ENCODE measurements around the gene PTPRM. TPM values are rescaled to one million over a fixed set of nuclear protein-coding genes. Genes with fewer than 3 reads are reported as not detected.

PTPRM gene
- total and polyA plus RNA-seq, 3 donors from 2014 or later = 76.4 to 101 (median 94.6) TPM

DNA sequence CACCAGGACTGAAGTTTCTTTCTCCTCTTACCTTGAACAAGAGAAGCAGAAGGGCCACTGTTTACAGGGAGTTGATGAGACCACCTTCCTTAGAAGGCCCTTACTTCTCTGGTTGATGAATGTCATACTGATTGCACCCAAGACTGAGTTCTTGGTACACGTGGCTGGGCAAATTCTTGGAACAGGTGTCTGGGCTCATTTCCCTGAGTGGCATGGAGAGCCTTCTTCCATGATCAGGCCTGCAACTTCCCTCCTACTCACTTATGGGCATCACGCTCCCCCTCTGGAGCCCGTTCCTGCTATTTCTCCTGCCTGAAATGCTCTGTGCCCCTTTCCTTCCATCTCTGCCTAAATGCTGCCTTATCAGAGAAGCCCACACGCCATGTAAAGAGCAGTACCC lies 110.3 kb downstream of the PTPRM start:
- Histone ChIP-seq H3K4me1 (no peaks in the 10 kb centered on the region), H3K4me3 (no peak overlapping the region), H3K27me3 (no peaks in the 10 kb centered on the region), H3K27ac (no peak overlapping the region), H3K36me3 (ENCODE audit: low read depth, missing control alignments) (no peaks in the 10 kb centered on the region), H3K9me3 (no peaks in the 10 kb centered on the region)
- 91 to 98% methylated on average over 4 of the region's 4 CpGs for WGBS, 2 donors
- intact Hi-C loops (cut with DNase I; ENCODE audit: low total_unique reads) = no loop called here
- TF ChIP-seq POLR2A (IDR thresholded peaks at IDR 0.05) = no peak
- TF ChIP-seq, protein P1, sequence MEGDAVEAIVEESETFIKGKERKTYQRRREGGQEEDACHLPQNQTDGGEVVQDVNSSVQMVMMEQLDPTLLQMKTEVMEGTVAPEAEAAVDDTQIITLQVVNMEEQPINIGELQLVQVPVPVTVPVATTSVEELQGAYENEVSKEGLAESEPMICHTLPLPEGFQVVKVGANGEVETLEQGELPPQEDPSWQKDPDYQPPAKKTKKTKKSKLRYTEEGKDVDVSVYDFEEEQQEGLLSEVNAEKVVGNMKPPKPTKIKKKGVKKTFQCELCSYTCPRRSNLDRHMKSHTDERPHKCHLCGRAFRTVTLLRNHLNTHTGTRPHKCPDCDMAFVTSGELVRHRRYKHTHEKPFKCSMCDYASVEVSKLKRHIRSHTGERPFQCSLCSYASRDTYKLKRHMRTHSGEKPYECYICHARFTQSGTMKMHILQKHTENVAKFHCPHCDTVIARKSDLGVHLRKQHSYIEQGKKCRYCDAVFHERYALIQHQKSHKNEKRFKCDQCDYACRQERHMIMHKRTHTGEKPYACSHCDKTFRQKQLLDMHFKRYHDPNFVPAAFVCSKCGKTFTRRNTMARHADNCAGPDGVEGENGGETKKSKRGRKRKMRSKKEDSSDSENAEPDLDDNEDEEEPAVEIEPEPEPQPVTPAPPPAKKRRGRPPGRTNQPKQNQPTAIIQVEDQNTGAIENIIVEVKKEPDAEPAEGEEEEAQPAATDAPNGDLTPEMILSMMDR (IDR thresholded peaks at IDR 0.05) = no peak
- no peak for DNase-seq

DNA sequence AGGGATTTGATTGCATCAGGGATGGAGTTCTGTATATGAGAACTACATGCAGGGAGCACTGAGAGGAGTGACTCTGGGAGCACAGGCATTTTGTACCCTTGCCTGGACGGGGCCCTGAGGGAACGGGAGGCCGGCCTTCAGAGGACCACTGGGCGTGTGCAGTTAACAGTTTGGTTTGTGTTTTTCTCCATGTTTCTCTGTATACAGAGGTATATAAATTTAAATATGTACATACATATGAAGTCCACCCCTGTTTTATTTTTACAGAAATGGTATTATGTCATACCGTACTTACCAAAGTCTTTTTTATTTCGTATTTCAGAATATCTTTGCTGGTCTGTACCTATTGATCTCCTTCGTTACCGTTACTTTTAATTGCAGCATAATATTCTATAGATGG lies 111.3 kb downstream of the PTPRM start:
- no peaks in the 10 kb centered on the region for H3K4me1 ChIP-seq
- H3K27me3 ChIP-seq = no peaks in the 10 kb centered on the region
- no peak for DNase-seq
- H3K27ac ChIP-seq = no peak overlapping the region
- WGBS, 2 donors = 90 to 95% methylated on average over 8 of the region's 8 CpGs
- intact Hi-C loops (cut with DNase I; ENCODE audit: low total_unique reads) = no loop called here
- no peaks in the 10 kb centered on the region for H3K9me3 ChIP-seq
- H3K4me3 ChIP-seq = no peak overlapping the region
- H3K36me3 ChIP-seq (ENCODE audit: low read depth, missing control alignments) = no peaks in the 10 kb centered on the region
- no peak for TF ChIP-seq POLR2A (IDR thresholded peaks at IDR 0.05)
- TF ChIP-seq, protein P1 (IDR thresholded peaks at IDR 0.05) = no peak

DNA sequence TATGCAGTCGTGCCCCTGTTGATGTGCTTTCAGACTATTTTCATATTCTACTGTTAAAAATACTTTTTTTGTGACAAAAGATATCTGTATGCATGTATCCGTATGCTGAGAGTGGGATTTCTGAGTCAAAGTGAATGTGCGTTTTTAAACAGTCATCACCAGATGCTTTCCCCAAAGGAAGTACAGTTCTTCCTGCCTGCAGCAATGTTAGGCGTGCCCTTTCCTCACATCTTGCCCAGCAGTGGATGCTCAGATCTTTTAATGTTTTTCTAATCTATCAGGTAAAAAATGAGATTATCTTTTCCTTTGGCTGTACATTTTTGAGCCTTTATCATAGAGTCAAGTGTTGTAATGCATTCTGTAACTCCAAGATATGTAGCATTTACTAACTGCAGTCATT lies 111.7 kb downstream of the PTPRM start:
- no peaks in the 10 kb centered on the region for H3K9me3 ChIP-seq
- TF ChIP-seq, protein P1 (IDR thresholded peaks at IDR 0.05) = no peak
- no peak for TF ChIP-seq POLR2A (IDR thresholded peaks at IDR 0.05)
- no peak for DNase-seq
- H3K4me1 ChIP-seq = no peaks in the 10 kb centered on the region
- H3K4me3 ChIP-seq = no peak overlapping the region
- H3K27ac ChIP-seq = no peak overlapping the region
- intact Hi-C loops (cut with DNase I; ENCODE audit: low total_unique reads) = no loop called here
- H3K27me3 ChIP-seq = no peaks in the 10 kb centered on the region
- 81 to 86% methylated on average over 4 of the region's 4 CpGs for WGBS, 2 donors
- no peaks in the 10 kb centered on the region for H3K36me3 ChIP-seq (ENCODE audit: low read depth, missing control alignments)

DNA sequence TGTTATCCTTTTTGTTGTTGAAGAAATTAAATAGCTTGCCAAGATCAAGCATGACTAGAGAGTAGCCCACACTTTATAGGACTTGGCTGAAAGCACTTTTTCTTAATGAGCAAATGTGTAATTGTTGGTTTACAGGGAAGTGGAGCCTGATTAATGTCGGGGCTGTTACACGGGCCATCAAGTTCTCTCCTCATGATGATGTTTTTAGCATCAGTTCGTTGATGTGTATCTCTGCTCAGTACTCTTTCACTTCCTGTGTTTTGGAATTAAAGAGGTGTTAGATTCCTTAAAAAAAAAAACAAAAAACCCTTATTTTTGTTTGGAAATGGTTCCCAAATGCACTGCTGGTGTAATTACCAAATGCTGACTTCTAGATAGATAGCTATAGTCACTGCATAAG lies 114.2 kb downstream of the PTPRM start:
- no peaks in the 10 kb centered on the region for H3K4me1 ChIP-seq
- WGBS, 2 donors = 61 to 64% methylated on average over 3 of the region's 3 CpGs
- no peak overlapping the region for H3K4me3 ChIP-seq
- DNase-seq = no peak
- intact Hi-C loops (cut with DNase I; ENCODE audit: low total_unique reads) = no loop called here
- TF ChIP-seq POLR2A (IDR thresholded peaks at IDR 0.05) = no peak
- TF ChIP-seq, protein P1 (IDR thresholded peaks at IDR 0.05) = no peak
- H3K36me3 ChIP-seq (ENCODE audit: low read depth, missing control alignments) = no peaks in the 10 kb centered on the region
- H3K9me3 ChIP-seq = no peaks in the 10 kb centered on the region
- no peaks in the 10 kb centered on the region for H3K27me3 ChIP-seq
- no peak overlapping the region for H3K27ac ChIP-seq

DNA sequence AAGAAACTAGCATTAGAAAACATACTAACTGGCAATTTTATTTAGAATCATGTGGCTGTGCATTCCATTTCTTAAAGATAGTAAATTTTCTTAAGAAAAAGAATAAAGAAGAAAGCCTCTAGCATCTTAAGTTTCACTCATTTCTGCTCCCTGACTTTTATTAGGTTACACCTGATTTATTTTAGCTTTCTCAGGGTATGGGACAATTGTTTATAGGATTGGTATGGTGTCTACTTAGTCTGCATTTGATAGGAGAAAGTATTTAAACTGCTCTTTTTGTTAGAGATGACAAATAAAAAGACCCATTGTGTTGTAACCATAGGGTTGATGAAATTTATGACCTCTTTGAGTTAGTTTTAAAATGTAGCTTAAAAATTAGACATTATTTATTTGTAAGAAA lies 115.2 kb downstream of the PTPRM start:
- H3K4me1 ChIP-seq = no peaks in the 10 kb centered on the region
- no peaks in the 10 kb centered on the region for H3K9me3 ChIP-seq
- no peak overlapping the region for H3K27ac ChIP-seq
- no peak overlapping the region for H3K4me3 ChIP-seq
- TF ChIP-seq, protein P1 (IDR thresholded peaks at IDR 0.05) = no peak
- no peak for TF ChIP-seq POLR2A (IDR thresholded peaks at IDR 0.05)
- no peak for DNase-seq
- no peaks in the 10 kb centered on the region for H3K36me3 ChIP-seq (ENCODE audit: low read depth, missing control alignments)
- no peaks in the 10 kb centered on the region for H3K27me3 ChIP-seq
- intact Hi-C loops (cut with DNase I; ENCODE audit: low total_unique reads) = no loop called here
